HG03432 (cell line): ENCODE measurements around the gene UQCRHL.
"Not testable (repeated sequence)": the region's sequence is repeated elsewhere in the genome, so short reads cannot be mapped to it uniquely, and the experiment has no call there.

Source experiments
- ATAC-seq: cut with Tn5 transposase; IDR thresholded peaks from one replicate; pipeline ENCODE4 v1.9.1; 2021; ENCODE audit warnings: mild to moderate bottlenecking, moderate library complexity; ENCODE audit not compliant: unreplicated experiment

Gene UQCRHL

DNA sequence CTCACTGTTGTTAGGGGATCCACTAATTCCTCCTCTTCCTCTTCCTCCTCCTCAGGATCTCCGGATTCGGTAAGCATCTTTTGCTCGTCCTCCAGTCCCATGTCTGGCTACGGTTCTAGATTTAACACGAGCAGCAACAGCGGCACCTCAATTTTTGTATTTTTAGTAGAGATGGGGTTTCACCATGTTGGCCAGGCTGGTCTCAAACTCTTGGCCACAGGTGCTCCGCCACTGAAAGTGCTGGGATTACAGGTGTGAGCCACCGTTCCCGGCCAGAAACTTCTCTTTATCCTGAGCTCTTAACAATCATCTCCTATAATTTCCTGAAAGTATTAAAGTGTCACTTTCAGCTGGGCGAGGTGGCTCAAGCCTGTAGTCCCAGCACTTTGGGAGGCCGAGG lies at the start of gene UQCRHL:
Gene UQCRHL (minus strand): TSS at position 101 of the 400 bp plus-strand sequence. CDS start 0 bp downstream, at position 101.
- ATAC-seq: not testable (repeated sequence)

DNA sequence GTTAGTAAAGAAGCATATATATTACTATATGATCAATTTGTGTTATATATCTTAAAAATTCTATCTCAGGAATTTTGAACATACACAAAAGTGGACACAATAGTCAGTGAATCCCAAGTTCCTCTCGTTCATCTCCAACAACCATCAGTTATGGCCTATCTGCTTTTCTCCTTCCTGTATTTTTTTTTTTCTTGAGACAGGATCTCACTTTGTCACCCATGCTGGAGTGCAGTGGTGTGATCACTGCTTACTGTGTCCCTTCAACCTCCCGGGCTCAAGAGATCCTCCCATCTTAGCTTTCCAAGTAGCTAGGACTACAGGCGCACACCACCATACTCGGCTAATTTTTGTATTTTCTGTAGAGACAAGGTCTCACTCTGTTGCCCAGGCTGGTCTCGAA lies 49.4 kb upstream of the UQCRHL start:
- ATAC-seq: no peak

DNA sequence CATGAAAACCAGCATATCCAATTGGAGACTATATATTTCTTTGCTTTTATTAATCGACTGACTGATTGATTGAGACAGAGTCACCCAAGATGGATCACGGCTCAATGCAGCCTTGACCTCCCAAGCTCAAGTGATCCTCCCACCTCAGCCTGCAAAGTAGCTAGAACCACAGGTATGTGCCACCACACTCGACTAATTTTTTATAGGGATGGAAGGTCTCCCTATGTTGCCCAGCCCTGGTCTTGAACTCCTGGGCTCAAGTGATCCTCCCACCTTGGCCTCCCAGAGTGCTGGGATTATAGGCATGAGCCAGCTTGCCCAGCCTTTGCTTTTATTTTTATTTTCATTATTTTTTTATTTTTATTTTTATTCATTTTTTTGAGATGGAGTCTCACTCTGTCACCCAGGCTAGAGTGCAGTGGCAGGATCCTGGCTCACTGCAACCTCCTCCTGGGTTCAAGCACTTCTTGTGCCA lies 45.4 kb upstream of the UQCRHL start:
- ATAC-seq: no peak

DNA sequence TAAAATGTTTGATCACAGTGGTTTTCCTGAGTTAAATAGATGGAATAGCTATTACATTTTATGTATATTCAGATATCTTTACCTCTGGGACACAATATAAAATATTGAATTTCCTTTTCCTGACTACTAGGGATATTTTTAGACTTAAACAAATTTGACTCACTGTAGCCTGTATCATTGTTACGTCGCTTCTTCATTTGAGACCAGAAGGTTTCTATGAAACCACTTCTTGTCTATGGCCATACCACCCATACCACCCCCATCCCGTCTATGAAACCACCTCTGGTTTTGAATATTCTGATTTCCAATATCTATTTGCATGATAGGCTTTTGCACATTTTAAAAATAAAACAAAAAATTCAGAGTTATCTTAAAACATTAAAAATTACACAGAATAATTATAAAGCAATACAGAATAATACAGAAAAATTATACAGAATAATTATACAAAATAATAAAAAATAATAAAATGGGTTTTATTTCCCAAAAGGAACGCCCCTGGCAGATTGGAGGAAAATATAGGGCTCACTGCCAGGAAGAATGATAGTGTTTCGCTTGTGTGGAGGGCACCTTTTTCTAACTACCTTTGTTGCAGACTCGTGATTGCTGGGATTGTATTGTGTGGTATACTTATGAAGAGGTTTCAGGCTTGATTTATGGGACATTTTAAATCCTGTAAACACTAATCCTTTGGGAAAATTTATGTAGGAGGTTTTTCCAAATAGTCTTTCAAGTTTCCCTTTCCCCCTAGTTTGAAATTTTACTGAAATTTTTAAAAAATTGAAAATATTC lies 44.8 kb upstream of the UQCRHL start:
- peak; percentile 25 for ATAC-seq

DNA sequence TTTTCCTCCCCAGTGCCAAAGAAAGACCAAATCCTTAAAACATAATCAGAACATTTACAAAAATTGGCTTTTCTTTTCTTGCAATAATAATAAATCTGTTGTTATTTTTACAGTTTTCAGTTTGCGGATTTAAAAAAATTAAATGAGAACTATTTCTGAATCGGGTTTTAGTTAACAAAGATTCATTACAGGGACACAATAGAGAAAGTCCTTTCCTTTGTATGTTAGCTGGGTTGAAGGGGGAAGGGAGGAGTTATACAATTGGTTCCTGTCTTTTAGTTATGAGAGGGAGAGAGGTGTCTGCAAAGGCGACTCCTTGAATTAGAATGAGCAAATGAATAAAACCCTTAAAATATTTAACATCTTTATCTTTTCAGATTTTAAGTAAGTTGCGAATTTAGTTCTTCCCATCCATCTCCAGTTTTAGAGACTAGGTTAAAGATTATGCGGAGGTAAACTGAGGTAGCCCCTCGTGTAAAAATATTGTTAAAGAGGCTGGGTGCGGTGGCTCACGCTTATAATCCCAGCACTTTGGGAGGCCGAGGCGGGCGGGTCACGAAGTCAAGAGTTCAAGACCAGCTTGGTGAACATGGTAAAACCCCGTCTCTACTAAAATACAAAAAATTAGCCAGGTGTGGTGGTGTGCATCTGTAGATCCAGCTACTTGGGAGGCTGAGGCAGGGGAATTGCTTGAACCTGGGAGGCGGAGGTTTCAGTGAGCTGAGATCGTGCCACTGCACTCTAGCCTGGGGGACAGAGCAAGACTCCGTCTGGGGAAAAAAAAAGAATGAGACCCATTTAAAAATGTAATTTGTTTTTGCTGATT lies 44.0 kb upstream of the UQCRHL start:
- no peak for ATAC-seq

DNA sequence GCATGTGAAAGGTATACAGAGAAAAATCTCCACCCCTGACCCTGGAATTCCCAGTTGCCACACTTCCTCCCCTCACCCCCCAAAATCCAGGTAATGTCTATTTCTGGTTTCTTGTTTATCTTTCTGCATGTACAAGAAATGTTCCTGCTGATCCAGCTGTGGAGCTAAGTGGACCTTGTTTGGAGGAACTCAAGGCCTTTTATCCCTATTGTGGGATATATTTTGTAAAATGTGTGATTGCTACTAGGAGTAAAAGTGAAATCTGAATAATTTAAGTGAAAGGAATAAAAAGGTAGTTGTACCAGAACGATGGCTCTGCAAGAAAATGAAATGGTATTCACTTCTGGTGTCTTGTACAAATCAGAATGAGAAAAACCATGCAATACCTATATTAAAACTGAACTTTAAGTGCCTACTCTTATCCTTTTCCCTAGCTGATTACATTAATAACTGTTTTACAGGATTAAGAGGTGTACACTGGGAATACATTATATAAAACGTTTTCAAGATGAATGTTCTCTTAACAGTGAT lies 43.1 kb upstream of the UQCRHL start:
- ATAC-seq: no peak

DNA sequence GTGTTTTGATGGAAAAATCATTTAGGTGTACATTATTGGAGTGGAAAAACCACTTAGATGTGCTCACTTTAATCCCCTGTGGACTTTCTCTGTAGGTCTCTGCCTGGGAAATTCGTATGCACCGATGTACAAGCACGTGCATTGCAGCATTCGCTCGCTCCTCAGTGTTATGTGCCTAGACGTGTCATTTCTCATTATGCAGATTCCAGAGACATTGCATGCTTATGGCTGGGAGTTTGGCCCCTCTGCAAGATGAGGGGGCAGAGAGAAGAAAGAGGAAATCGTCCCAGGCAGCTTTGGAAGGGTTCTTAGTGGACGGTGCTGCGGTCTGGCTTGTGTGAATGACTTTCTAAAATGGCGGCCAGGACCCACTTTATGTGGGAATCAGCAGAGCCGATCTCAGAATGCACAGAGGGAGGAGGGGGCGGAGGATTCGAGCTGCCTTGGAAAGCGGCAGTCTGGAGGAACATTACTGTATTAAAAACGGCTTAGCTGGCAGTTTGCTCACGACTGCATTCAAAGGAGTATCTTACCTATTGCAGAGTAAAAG lies 42.4 kb upstream of the UQCRHL start:
- ATAC-seq: no peak

DNA sequence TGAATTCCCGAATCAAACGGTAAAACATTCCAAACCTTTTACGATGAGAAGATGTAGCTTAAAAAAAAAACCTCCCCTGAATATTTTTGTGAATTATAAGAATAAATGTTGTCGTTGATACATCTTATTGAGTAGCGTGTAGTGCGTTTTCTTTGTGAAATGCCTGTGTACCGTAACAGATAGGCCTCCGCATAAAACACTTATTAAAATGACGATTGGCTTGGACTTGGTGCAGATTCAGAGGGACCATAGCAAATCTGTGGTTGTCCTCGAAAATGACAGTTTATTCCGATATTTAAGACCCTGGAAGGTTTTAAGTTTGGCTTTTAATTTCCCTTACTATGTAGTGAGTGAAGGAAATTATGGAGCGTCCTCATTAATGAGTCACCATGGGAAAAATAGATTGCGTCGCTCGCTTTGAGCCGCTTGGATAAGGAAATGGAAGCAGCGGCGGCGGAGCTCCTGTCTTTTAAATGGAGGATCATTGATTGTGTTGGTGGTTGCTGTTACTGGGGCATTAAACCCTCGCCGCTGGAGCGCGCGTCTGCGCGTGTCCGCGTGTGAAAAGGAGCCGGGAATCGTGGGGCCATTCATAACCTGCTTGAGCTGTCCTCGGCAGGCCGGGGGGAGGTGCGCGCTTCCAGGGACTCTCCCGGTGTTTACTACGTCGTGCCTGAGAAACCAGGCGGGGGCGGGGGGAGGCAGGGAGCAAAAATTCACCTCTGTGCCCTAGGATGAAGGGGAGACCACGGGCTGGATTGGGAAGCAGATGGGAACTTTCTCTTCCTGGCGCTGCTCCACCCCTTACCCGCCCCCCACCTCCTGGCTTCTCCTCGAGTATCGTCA lies 41.7 kb upstream of the UQCRHL start:
- ATAC-seq: no peak

DNA sequence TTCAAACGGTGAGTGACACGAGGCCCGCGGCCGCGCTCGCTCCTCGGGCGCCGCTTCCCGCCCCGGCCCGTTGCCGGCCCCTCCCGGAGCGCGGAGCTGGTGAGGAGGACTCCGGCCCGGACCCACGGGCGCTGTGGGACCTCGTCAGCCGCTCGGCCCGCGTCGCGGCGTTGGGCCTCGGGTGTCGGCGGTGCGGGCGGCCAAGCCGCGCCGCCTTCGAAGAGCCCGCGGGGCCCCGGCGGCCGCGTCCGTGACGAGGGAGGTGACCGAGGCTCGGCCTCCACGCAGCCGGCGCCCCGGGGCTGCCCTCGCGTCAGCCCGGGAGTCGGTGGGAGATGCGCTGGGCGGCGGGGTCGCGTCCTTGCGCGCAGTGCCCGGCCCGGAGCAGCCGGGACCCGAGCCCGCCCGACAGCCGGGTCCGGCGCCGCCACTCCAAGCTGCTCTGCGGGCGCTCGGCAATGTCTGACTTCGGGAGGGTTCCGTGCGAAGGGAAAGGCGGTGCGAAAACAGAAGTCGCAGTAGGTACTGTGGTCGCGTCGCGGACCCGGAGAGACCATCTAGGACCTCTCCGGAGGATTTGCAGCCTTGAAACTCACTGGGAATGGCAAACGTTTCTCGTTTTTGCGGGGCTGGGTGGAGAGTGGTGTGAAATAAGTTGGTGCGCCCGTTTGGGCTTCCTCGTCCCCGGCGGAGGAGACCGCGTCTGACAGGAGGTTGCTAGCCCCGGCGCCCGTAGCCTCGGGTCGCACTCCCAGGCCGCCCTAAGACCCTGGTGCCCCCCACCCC lies 40.9 kb upstream of the UQCRHL start:
- peak; percentile 11 for ATAC-seq

DNA sequence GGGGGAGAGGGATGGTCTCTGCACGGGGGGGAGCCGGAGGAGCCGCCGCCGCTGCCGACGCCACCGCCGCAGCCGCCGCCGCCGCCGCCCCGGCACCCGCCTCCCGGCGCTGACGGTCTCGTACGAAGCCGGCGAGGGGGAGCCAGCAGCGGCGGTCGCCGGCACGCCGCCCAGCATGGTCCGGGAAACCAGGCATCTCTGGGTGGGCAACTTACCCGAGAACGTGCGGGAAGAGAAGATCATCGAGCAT lies 40.4 kb upstream of the UQCRHL start:
- ATAC-seq: no peak

DNA sequence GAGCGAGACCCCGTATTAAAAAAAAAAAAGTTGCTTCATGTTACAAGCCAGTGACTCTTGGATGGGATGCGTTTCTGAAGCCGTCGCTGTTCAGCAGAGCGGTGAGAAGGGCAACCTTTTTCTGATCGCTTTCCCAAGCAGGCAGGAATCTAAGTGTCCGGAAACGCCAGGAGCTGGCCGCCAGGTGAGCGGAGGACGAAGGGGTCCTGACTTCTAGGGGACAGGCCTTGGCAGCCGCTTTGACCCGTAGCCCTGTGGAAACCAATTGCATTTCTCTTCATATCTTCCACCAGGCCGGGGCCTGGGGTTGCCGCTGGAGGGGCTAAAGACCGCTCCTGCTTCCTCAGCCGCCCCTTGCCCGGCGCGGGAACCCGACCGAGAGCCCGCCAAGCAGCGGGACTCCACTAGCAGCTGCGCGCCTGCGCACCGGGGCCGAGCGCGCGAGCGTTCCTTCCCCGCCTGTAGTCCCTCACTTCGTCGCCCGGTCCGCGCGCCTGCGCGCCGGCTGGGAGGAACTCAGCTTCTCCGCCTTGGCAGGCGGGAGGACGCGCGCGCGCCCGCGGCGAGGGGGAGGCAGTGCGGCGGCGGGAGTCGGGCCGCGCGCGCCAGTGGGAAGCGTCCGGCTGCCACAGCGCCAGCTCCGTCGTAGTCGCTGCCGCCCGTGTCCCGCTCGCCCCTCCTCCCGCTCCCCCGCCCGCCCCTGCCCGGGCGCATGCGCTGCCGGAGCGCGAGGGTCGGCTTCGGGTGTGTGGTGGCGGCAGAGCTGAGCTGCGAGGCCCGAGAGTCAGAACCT lies 39.8 kb upstream of the UQCRHL start, which contains the start of gene SPEN:
Gene SPEN (plus strand): TSS at position 608 of the 793 bp plus-strand sequence. CDS start 361 bp downstream, outside the sequence.
- peak; percentile 66 for ATAC-seq

DNA sequence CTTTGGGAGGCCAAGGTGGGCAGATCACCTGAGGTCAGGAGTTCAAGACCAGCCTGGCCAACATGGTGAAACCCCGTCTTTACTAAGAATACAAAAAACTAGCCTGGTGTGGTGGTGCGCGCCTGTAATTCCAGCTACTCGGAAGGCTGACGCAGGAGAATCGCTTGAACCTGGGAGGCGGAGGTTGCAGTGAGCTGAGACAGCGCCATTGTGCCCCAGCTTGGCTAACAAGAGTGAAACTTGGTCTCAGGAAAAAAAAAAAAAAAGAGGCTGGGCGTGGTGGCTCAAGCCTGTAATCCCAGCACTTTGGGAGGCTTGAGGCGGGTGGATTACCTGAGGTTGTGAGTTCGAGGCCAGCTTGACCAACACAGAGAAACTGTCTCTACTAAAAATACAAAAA lies 38.6 kb upstream of the UQCRHL start:
- not testable (repeated sequence) for ATAC-seq

DNA sequence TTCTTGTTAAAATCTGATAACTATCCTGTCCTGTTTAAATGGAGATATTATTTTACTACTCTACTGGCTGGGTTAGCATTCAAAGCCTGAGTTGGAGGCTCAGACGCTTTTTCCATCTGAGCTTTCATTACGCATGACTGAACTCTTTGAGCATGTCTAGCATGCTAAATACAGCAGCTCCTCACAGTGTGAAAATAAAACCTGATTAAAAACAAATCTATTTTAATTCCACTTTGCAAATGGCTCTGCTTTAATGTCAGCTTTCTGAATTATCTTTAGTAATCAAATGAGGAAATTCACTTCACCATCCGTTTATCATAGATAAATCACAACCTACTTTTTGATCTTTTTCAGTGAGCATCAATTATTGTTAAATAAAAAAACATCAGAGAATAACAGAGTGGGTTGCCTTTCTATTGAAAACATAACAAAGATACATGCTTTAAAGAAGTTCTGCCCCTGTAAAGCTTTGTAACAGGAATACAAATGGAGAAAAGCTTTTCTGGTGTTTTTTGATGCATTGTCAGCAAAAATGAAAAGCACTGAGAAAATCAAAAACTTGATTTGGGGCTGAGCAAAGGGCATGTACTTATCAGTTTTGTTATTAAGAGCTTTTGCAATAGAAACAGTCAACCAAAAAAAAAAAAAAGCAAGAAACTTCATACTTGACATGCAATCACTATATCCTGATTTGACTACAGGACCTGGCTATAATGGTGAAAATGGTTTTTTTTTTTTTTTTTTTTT lies 36.5 kb upstream of the UQCRHL start:
- ATAC-seq: no peak

DNA sequence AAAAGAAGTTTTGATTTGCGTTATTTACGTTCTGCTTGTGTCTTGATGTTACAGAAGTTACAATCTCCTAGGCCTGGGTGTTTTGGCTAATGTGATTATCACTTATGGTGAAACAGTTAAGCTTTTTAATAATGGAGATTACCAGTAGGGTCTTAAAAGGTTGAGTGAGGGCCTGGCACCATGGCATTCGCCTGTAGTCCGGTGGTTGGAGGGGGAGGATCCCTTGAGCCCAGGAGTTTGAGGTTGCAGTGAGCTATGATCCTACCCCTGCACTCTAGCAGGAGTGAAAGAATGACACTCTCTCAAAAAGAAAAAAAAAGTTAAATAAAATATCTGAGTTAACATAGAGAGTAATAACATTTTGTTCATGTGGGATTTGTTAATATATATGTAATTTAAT lies 31.3 kb upstream of the UQCRHL start:
- no peak for ATAC-seq

DNA sequence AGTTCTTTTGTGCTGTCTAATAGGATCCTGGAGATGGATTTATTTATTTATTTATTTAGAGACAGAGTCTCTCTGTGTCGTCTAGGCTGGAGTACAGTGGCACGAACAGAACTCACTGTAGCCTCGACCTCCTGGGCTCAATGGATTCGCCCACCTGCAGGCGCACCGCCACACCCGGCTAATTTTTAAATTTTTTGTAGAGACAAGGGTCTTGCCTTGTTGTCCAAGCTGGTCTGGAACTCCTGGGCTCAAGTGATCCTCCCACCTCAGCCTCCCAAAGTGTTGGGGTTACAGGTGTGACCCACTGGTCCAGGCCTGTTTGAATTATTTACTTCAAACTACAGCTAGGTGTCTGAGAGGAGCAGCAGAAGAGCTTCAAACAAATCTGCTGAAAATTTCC lies 30.5 kb upstream of the UQCRHL start:
- ATAC-seq: no peak

DNA sequence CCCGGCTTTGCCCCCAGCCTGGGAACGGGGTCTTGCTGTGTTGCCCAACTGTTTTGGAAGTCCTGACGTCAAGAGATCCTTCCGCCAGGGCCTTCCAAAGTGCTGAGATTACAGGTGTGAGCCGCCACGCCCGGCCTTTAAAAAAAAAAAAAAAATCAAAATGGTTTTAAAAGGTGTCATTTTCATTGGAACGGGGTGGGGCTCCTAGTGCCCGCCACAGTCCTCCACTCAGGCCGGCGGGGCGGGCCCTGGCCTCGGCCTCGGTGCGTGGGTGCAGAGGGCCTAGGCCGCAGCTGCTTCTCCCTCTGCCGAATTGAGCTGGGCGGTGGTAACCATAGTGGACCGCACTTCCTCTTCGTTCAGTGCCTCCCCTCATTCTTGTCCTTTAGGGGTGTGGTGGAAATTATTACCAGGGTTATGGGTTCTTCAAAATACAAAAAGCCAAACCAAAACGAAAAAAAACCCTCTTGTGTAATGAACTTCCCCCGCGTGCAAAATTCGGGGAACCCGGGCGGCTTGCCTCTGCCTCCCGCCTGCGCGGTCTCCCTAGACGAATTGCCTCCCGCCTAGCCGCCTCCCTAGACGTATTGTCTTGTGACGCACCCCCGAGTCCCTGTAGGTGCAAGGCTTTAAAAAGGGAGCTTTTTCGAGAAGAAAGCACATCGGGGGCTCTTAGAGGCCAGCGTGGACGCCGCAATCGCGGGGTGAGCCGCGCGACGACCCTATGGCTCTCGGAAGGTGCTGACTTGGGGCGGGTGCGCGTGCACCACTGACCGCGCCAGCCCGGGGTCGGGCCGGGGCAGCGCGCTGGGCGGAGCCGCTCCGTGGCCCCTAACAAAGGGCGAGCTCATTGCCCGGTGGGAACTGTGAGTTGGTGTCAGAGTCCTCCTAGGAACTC lies 29.6 kb upstream of the UQCRHL start:
- no peak for ATAC-seq

DNA sequence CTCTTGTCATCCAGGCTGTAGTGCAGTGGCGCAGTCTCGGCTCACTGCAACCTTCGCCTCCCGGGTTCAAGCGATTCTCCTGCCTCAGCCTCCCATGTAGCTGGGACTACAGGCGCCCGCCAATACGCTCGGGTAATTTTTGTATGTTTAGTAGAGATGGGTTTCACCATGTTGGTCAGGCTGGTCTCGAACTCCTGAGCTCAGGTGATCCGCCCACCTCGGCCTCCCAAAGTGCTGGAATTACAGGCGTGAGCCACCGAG lies 29.0 kb upstream of the UQCRHL start:
- not testable (repeated sequence) for ATAC-seq
